K562 (cell line): ENCODE results near the gene FUT8. TPM values are rescaled to one million over a fixed set of nuclear protein-coding genes. Genes with fewer than 3 reads are reported as not detected.

Source experiments
- ATAC-seq: fragments of 200-7000 bp; cut with Tn5 transposase; 3 replicates; pipeline ENCODE4 v1.9.1; 2020; ENCODE audit warnings: moderate library complexity
- BruUV-seq: library from RNA; stranded (reverse); fragments of 400-500 nt; replicated peaks from 2 replicates; lab custom pipeline; 2021; lab: Mats Ljungman, UMichigan
- CTCF ChIA-PET: fragments of 300-600 bp; formaldehyde crosslinking; extraction: SDS; loops from one replicate; lab custom pipeline; 2021; ENCODE audit warnings: low intra/inter-chr PET ratio; lab: Yijun Ruan, JAX
- POLR2A ChIA-PET: fragments of 300-600, 350-650 bp; sonication (Branson Sonifier 250); formaldehyde crosslinking; extraction: SDS; loops from one replicate; lab custom pipeline; 2021; ENCODE audit warnings: antibody characterized with exemption, inconsistent platforms; lab: Yijun Ruan, JAX
- DNase-seq, 4 experiments: peaks; one replicate each; pipeline versions ENCODE4 v3.0.0 to v3.0.0-alpha.2; 2011 to 2018; ENCODE audit warnings: low spot score in 3 of 4, mixed read lengths in 3 of 4; ENCODE audit errors: extremely low read depth in 1 of 4
- FAIRE-seq: peaks from 2 replicates; lab custom pipeline; 2011; peaks lifted over from hg19 to GRCh38; lab: Jason Lieb, UNC
- H2AFZ ChIP-seq: 2 replicates; pipeline ENCODE4 v1.6.0; 2011; ENCODE audit warnings: low read depth, low read length, control low read depth, inconsistent platforms
- H3K27ac ChIP-seq: fragments of 200-600 bp; 3 replicates; pipeline ENCODE4 v1.8.0; 2011; ENCODE audit warnings: low read depth, mild to moderate bottlenecking, control low read depth, inconsistent platforms, low read length, moderate library complexity, mixed read lengths; ENCODE audit errors: extremely low read depth
- H3K27me3 ChIP-seq, 2 experiments: fragments of 300-600 bp in 1 of 2; 2 replicates in 1 of 2; 3 replicates in 1 of 2; pipeline versions ENCODE4 v1.6.0 to v1.8.0; 2011; ENCODE audit warnings: inconsistent platforms in 2 of 2, low read length in 2 of 2, mild to moderate bottlenecking in 1 of 2, mixed read lengths in 1 of 2, moderate library complexity in 1 of 2; ENCODE audit not compliant: control insufficient read depth in 2 of 2, insufficient read depth in 2 of 2
- H3K36me3 ChIP-seq: fragments of 300-600 bp; 3 replicates; pipeline ENCODE4 v1.8.0; 2011; ENCODE audit warnings: mild to moderate bottlenecking, low read length, inconsistent platforms; ENCODE audit not compliant: control insufficient read depth, insufficient read depth
- H3K4me1 ChIP-seq, 2 experiments: fragments of 200-600 bp in 1 of 2; replicated peaks in 1 of 2; 2 replicates in 1 of 2; 3 replicates in 1 of 2; pipeline versions ENCODE4 v1.5.1 to v1.8.0; 2011; ENCODE audit warnings: inconsistent platforms in 2 of 2, low read length in 2 of 2, mild to moderate bottlenecking in 1 of 2, mixed read lengths in 1 of 2, moderate library complexity in 1 of 2; ENCODE audit not compliant: control insufficient read depth in 2 of 2, insufficient read depth in 2 of 2
- H3K4me2 ChIP-seq: 2 replicates; pipeline ENCODE4 v1.6.1; 2011; ENCODE audit warnings: low read length, control low read depth, inconsistent platforms, mixed read lengths; ENCODE audit not compliant: insufficient read depth
- H3K4me3 ChIP-seq: fragments of 200-600 bp; sonication (generic), shearing (Covaris generic); 2 replicates; pipeline ENCODE4 v1.5.1; 2016; ENCODE audit warnings: control low read depth, inconsistent platforms
- H3K79me2 ChIP-seq: fragments of 200-600 bp; 3 replicates; pipeline ENCODE4 v1.8.0; 2011; ENCODE audit warnings: low read length, inconsistent platforms; ENCODE audit not compliant: control insufficient read depth, insufficient read depth
- H3K9ac ChIP-seq, 2 experiments: 2 replicates each; pipeline versions ENCODE4 v1.6.0 to v1.6.1; 2011; ENCODE audit warnings: low read depth in 2 of 2, low read length in 2 of 2, control low read depth in 1 of 2, inconsistent platforms in 1 of 2, mild to moderate bottlenecking in 1 of 2, mixed read lengths in 1 of 2; ENCODE audit not compliant: insufficient read depth in 1 of 2
- H3K9me1 ChIP-seq: one replicate; pipeline ENCODE4 v1.6.0; 2011; ENCODE audit warnings: inconsistent platforms, mild to moderate bottlenecking, low read length, moderate library complexity; ENCODE audit not compliant: control insufficient read depth, insufficient read depth
- H3K9me3 ChIP-seq: replicated peaks from 2 replicates; pipeline ENCODE4 v1.5.1; 2011; ENCODE audit warnings: low read depth, low read length, inconsistent platforms; ENCODE audit not compliant: control insufficient read depth, insufficient read depth
- H4K20me1 ChIP-seq: replicated peaks from 2 replicates; pipeline ENCODE4 v1.6.1; 2011; ENCODE audit warnings: low read length, inconsistent platforms, mixed read lengths; ENCODE audit not compliant: control insufficient read depth, insufficient read depth
- CTBP1 ChIP-seq: fragments of 450-650 bp; IDR thresholded peaks from 2 replicates; pipeline ENCODE4 v1.6.1; 2016; ENCODE audit warnings: borderline replicate concordance
- ELF2 ChIP-seq: fragments of 250-450 bp; sonication (Bioruptor Pico); IDR thresholded peaks from 2 replicates; pipeline ENCODE4 v1.5.0; 2021; ENCODE audit warnings: mild to moderate bottlenecking
- GATAD2B ChIP-seq: fragments of 450-650 bp; IDR thresholded peaks from 2 replicates; pipeline ENCODE4 v1.6.1; 2017; ENCODE audit warnings: mild to moderate bottlenecking, borderline replicate concordance
- HCFC1 ChIP-seq: IDR thresholded peaks from 2 replicates; pipeline ENCODE4 v1.6.1; 2012; ENCODE audit warnings: low read depth, low read length, improper control_type of control experiment
- PKNOX1 ChIP-seq: fragments of 450-650 bp; IDR thresholded peaks from 2 replicates; pipeline ENCODE4 v1.6.1; 2016
- ZBTB43 ChIP-seq: sonication (generic); formaldehyde crosslinking; IDR thresholded peaks from 2 replicates; pipeline ENCODE4 v1.8.0; 2023; ENCODE audit warnings: mild to moderate bottlenecking, missing genetic modification reagents
- ZNF76 ChIP-seq: fragments of 250-450 bp; sonication (Bioruptor Pico); IDR thresholded peaks from 2 replicates; pipeline ENCODE4 v1.4.0; 2020; ENCODE audit warnings: mild to moderate bottlenecking, moderate library complexity, borderline replicate concordance
- WGBS: fragments of 100-300 bp; shearing (Covaris generic); methylation state at CpG from one replicate; pipeline ENCODE4 v1.1.6; 2016; ENCODE audit warnings: low coverage, mixed read lengths; ENCODE audit not compliant: insufficient coverage; ENCODE audit errors: missing lambda C conversion rate; 5-methylcytosine and 5-hydroxymethylcytosine counted together
- in situ Hi-C: fragments of 300-500 bp; cut with MboI; formaldehyde crosslinking; loops from 4 replicates; pipeline ENCODE4 v1.15.0; 2018; ENCODE audit warnings: inconsistent platforms, mixed read lengths
- intact Hi-C: fragments of 100-400 bp; cut with micrococcal nuclease; formaldehyde crosslinking; loops from 2 replicates; pipeline ENCODE4 v1.14.2; 2022
- polyA plus RNA-seq, 8 experiments: library from polyadenylated mRNA; depleted of rRNA in 4 of 8; stranded (reverse) in 5 of 8; unstranded in 3 of 8; fragments of >200 nt; fragmentation: Nextera tagmentation in 2 of 8; fragmentation: Illumina TruSeq in 1 of 8; extraction: Ambion mirVana in 2 of 8; extraction: Trizol in 1 of 8; gene quantifications; 2 replicates each; pipeline versions ENCODE4 v1.2.1 to v1.2.3, GENCODE V29; 2011 to 2014; ENCODE audit warnings: inconsistent platforms in 1 of 8, missing spikeins in 1 of 8
- total RNA-seq, 7 experiments: library from RNA; depleted of rRNA in 6 of 7; stranded (reverse); fragments of >200 nt in 6 of 7; fragmentation: Illumina TruSeq in 2 of 7; extraction: Trizol in 2 of 7; gene quantifications; 2 replicates each; pipeline versions ENCODE4 v1.2.1 to v1.2.3, GENCODE V29; 2011 to 2021; ENCODE audit warnings: low replicate concordance in 1 of 7
- TF ChIP-seq, protein P1 (sequence below): fragments of 450-650 bp; formaldehyde crosslinking; IDR thresholded peaks from 2 replicates; pipeline ENCODE4 v1.4.0; 2020; ENCODE audit warnings: mild to moderate bottlenecking, moderate library complexity

The FUT8 gene
- total and polyA plus RNA-seq, 9 of the 15 experiments (the other 6 are each of a cell fraction or from before 2014, with no cell fraction given) = 4.1 to 15.2 (median 7.8) TPM

DNA sequence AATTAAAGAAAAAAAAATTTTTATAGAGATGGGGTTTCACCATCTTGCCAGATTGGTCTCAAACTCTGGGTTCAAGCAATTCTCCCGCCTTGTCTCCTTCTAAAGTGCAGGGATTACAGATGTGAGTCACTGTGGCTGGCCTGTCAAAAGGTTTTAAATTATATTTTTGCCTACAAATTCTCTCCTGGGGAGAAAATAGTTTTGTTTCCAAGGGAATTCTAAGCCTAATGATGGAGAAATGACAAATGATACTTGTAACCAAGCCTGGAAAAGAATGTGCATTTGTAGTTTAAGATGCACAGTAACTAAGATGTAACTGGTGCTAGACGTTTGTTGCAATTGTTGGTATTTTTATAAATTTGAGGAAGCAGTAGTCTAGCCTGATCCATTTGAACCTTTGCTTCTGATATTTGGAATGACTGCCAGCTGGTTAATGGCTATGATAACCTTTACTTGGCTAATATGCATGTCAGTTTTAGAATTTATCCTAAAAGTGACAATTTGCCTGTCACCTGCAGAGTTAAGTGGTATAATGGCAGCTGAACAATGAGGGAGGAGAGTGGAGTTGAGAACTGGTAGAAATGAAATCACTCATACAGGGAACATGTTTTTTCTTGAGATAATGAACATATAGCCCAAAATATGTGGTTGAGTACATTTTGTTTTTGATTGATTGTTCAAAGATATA lies 148.0 kb downstream of the FUT8 start:
- in situ Hi-C loops (no loop called here), intact Hi-C loops (no loop called here)
- no peaks in the 10 kb centered on the region for H3K36me3 ChIP-seq
- BruUV-seq = no TSS peak
- ATAC-seq (no peak), FAIRE-seq (no peak), DNase-seq (no peak)
- H3K4me2 ChIP-seq = no peak overlapping the region
- H3K4me1 ChIP-seq = no peaks in the 10 kb centered on the region
- TF ChIP-seq HCFC1 (no peak), ZNF76 (CRISPR knock-in tag) (no peak)
- no peaks in the 10 kb centered on the region for H3K9me3 ChIP-seq
- CTCF ChIA-PET = no interaction called here
- H3K4me3 ChIP-seq = no peak overlapping the region
- H4K20me1 ChIP-seq = no peaks in the 10 kb centered on the region
- H3K79me2 ChIP-seq = no peaks in the 10 kb centered on the region
- no peak overlapping the region for H2AFZ ChIP-seq
- H3K27me3 ChIP-seq = no peaks in the 10 kb centered on the region
- H3K27ac ChIP-seq = no peak overlapping the region
- H3K9me1 ChIP-seq = no peaks in the 10 kb centered on the region
- POLR2A ChIA-PET = no interaction called here
- WGBS = 40% methylated on average over 2 of the region's 2 CpGs
- no peak overlapping the region for H3K9ac ChIP-seq

DNA sequence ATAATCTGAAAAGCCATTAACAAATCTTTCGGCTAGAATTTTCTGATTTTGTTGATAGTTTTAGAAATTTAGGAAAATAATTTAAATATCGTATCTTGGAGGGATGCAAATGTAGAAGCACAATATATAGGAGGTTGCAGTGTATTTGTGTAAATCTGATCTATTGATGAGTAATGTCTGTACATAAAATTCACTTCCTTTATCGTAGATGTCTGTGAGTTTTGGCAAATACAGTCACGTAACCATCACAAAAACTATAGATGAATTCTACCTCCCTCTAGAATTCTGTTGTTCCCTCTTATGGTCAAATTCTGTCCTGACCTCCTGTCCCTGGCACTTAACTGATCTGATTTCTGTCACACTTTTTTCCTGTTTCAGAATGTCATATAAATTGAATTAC lies 151.8 kb downstream of the FUT8 start:
- intact Hi-C loops = no loop called here
- CTCF ChIA-PET = no interaction called here
- TF ChIP-seq, protein P1, sequence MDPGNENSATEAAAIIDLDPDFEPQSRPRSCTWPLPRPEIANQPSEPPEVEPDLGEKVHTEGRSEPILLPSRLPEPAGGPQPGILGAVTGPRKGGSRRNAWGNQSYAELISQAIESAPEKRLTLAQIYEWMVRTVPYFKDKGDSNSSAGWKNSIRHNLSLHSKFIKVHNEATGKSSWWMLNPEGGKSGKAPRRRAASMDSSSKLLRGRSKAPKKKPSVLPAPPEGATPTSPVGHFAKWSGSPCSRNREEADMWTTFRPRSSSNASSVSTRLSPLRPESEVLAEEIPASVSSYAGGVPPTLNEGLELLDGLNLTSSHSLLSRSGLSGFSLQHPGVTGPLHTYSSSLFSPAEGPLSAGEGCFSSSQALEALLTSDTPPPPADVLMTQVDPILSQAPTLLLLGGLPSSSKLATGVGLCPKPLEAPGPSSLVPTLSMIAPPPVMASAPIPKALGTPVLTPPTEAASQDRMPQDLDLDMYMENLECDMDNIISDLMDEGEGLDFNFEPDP (CRISPR knock-in tag) = no peak
- TF ChIP-seq ELF2 (no peak), PKNOX1 (no peak), ZBTB43 (CRISPR knock-in tag) (no peak), GATAD2B (no peak), CTBP1 (no peak)

More for the DNA sequence above, 151.8 kb downstream of the FUT8 start:
- in situ Hi-C loops = no loop called here
- no TSS peak for BruUV-seq
- Histone ChIP-seq H3K79me2 (no peaks in the 10 kb centered on the region), H3K27ac (no peak overlapping the region), H3K9me1 (no peaks in the 10 kb centered on the region), H3K4me3 (no peak overlapping the region), H4K20me1 (no peaks in the 10 kb centered on the region), H3K9me3 (no peaks in the 10 kb centered on the region), H3K9ac (no peak overlapping the region), H3K4me1 (no peaks in the 10 kb centered on the region), H3K4me2 (no peak overlapping the region), H3K27me3 (no peaks in the 10 kb centered on the region), H3K36me3 (no peaks in the 10 kb centered on the region), H2AFZ (no peak overlapping the region)
- no peak for ATAC-seq
- no peak for DNase-seq
- POLR2A ChIA-PET = no interaction called here
- 60% methylated on average over 4 of the region's 4 CpGs for WGBS
- no peak for FAIRE-seq
